SH-SY5Y (cell line): Measurements from ENCODE around the gene DMD.

Source experiments
- GATA2 ChIP-seq: IDR thresholded peaks from 2 replicates; pipeline ENCODE4 v1.6.1; 2011; ENCODE audit warnings: mild to moderate bottlenecking, low read depth, low read length
- GATA3 ChIP-seq: IDR thresholded peaks from 2 replicates; pipeline ENCODE4 v1.6.1; 2011; ENCODE audit warnings: low read depth, mild to moderate bottlenecking, low read length, moderate library complexity

The DMD gene

GRCh38 chrX:33178690-33179089 is 32.7 kb downstream of the DMD start:
- TF ChIP-seq GATA2 (no peak), GATA3 (no peak)

GRCh38 chrX:33178218-33178617 is 33.1 kb downstream of the DMD start:
- TF ChIP-seq GATA3 (no peak), GATA2 (no peak)

GRCh38 chrX:33175201-33175600 is 36.1 kb downstream of the DMD start:
- no peak for TF ChIP-seq GATA3
- TF ChIP-seq GATA2, result no peak

GRCh38 chrX:33171041-33171440 is 40.3 kb downstream of the DMD start:
- TF ChIP-seq GATA3, result no peak

- TF ChIP-seq GATA2 (no peak), GATA3 (no peak)
Observed at GRCh38 chrX:33161829-33162228, 49.5 kb downstream of the DMD start.

- TF ChIP-seq GATA2 (no peak), GATA3 (no peak)
Observed at GRCh38 chrX:33160273-33160672, 51.1 kb downstream of the DMD start.

GRCh38 chrX:33156152-33156726 is 55.1 kb downstream of the DMD start:
- TF ChIP-seq GATA3 (no peak), GATA2 (no peak)

- TF ChIP-seq GATA2 (no peak), GATA3 (no peak)
Observed at GRCh38 chrX:33149580-33149979, 61.8 kb downstream of the DMD start.

GRCh38 chrX:33149085-33149484 is 62.3 kb downstream of the DMD start:
- TF ChIP-seq GATA2 (no peak), GATA3 (no peak)

GRCh38 chrX:33142331-33142730 is 69.0 kb downstream of the DMD start:
- TF ChIP-seq GATA2, result no peak
- TF ChIP-seq GATA3, result no peak

- TF ChIP-seq GATA3 (no peak), GATA2 (no peak)
Observed at GRCh38 chrX:33138677-33139249, 72.6 kb downstream of the DMD start.

GRCh38 chrX:33134164-33134563 is 77.2 kb downstream of the DMD start:
- TF ChIP-seq GATA2 (no peak), GATA3 (no peak)

GRCh38 chrX:33133320-33133719 is 78.0 kb downstream of the DMD start:
- TF ChIP-seq GATA3 (no peak), GATA2 (no peak)

- no peak for TF ChIP-seq GATA3
- TF ChIP-seq GATA2, result no peak
Observed at GRCh38 chrX:33132569-33132968, 78.8 kb downstream of the DMD start.

GRCh38 chrX:33129607-33130006 is 81.7 kb downstream of the DMD start:
- TF ChIP-seq GATA2 (no peak), GATA3 (no peak)
